Ovary (tissue), 9 donors: ENCODE results near the gene SREK1IP1. TPM values are rescaled to one million over a fixed set of nuclear protein-coding genes. Genes with fewer than 3 reads are reported as not detected.

Experiments
- DNase-seq, 5 donors: peaks; one replicate each; pipeline ENCODE4 v3.0.0-alpha.2; 2019 to 2020
- H3K27ac ChIP-seq, 2 donors: fragments of 200-600 bp; one replicate each; pipeline versions ENCODE4 v1.5.1 to v1.8.0; 2019 to 2022
- H3K27me3 ChIP-seq: fragments of 200-600 bp; one replicate; pipeline ENCODE4 v1.8.0; 2022
- H3K36me3 ChIP-seq: fragments of 200-600 bp; sonication (generic); one replicate; pipeline ENCODE4 v1.5.1; 2019
- H3K4me1 ChIP-seq: one replicate; pipeline ENCODE4 v1.8.1; 2013; ENCODE audit warnings: mild to moderate bottlenecking, moderate library complexity; ENCODE audit not compliant: insufficient read depth
- H3K4me3 ChIP-seq: fragments of 200-600 bp; sonication (generic); one replicate; pipeline ENCODE4 v1.5.1; 2017
- H3K9me3 ChIP-seq, 2 donors: fragments of 200-600 bp in 1 of 2; sonication (generic) in 1 of 2; one replicate each; pipeline versions ENCODE4 v1.5.1 to v1.8.1; 2013 to 2019; ENCODE audit warnings: mild to moderate bottlenecking in 1 of 2, moderate library complexity in 1 of 2
- CTCF ChIP-seq, 3 donors: fragments of 450-650 bp in 2 of 3; fragments of 200-600 bp in 1 of 3; IDR thresholded peaks; one replicate each; pipeline versions ENCODE4 v1.5.1 to v1.8.0; 2016 to 2022; ENCODE audit warnings: antibody characterized with exemption in 3 of 3, mild to moderate bottlenecking in 1 of 3
- EP300 ChIP-seq: sonication (generic); formaldehyde crosslinking; IDR thresholded peaks from one replicate; pipeline ENCODE4 v1.6.1; 2017; ENCODE audit warnings: antibody characterized with exemption
- POLR2A ChIP-seq: fragments of 450-650 bp; IDR thresholded peaks from one replicate; pipeline ENCODE4 v1.6.1; 2017; ENCODE audit warnings: antibody characterized with exemption, mild to moderate bottlenecking, moderate library complexity
- WGBS, 3 donors: extraction: QIAGEN DNeasy Blood & Tissue Kit in 1 of 3; methylation state at CpG; one replicate each; pipeline versions ENCODE4 v1.1.5 to v1.1.7; 2013 to 2017; 5-methylcytosine and 5-hydroxymethylcytosine counted together
- intact Hi-C, 4 donors: fragments of 100-400 bp; cut with DNase I; formaldehyde crosslinking; loops; one replicate each; pipeline versions ENCODE4 v1.11.0 to v1.15.1; 2022 to 2023
- polyA plus RNA-seq, 2 donors: library from polyadenylated mRNA; stranded (reverse); fragments of 200-250 nt in 1 of 2; fragments of 350-450 nt in 1 of 2; fragmentation: Illumina TruSeq in 1 of 2; extraction: RNeasy Lipid Tissue Mini Kit (QIAGEN cat#74804) in 1 of 2; gene quantifications; one replicate each; pipeline ENCODE4 v1.2.3, GENCODE V29; 2013 to 2014
- total RNA-seq, 7 donors: library from RNA; depleted of rRNA in 2 of 7; stranded (reverse); fragments of >200 nt in 2 of 7; fragmentation: NEBNext Ultra II Directional in 3 of 7; extraction: Animal tissue kit (Norgen Biotek cat#: 25700) in 3 of 7; gene quantifications; one replicate each; pipeline versions ENCODE4 v1.1.0 to v1.2.4, GENCODE V29; 2016 to 2023
- donor health status: DM: no; HTN: no; CAD: no; lungs with moderate emphysema.
- donor health status: DM: no; HTN: no; CAD: no.
- donor health status: Bipolar disorder and iron deficiency.
- donor health status: DM: yes; HTN: yes; CAD: no.
- donor health status: DM: no; HTN: no; CAD: no.
- donor health status: DM: yes; HTN: yes; CAD: no.

SREK1IP1 gene
- total and polyA plus RNA-seq, 9 donors: 6.1 to 18.9 (median 12.3) TPM

GRCh38 chr5:64807520-64807919, 39.0 kb upstream of the SREK1IP1 start:
- intact Hi-C loops: no loop called here
- H3K9me3 ChIP-seq: no peaks in the 10 kb centered on the region
- no peak overlapping the region for H3K27ac ChIP-seq
- DNase-seq: no peak
- H3K36me3 ChIP-seq: no peaks in the 10 kb centered on the region
- TF ChIP-seq CTCF (IDR thresholded peaks at IDR 0.05): no peak
- TF ChIP-seq EP300: no peak
- no peak for TF ChIP-seq POLR2A
- no peaks in the 10 kb centered on the region for H3K27me3 ChIP-seq
- WGBS, 3 donors: 91 to 92% (median 92%) methylated on average over 5 of the region's 5 CpGs
- H3K4me3 ChIP-seq: no peak overlapping the region
- no peaks in the 10 kb centered on the region for H3K4me1 ChIP-seq

- DNase-seq: no peak
Measured at GRCh38 chr5:64806537-64806936, 38.0 kb upstream of the SREK1IP1 start.

GRCh38 chr5:64800926-64801325, 32.4 kb upstream of the SREK1IP1 start:
- no peak for TF ChIP-seq CTCF (IDR thresholded peaks at IDR 0.05)
- no peak for TF ChIP-seq POLR2A
- no peaks in the 10 kb centered on the region for H3K27me3 ChIP-seq
- H3K4me1 ChIP-seq: no peaks in the 10 kb centered on the region
- no peaks in the 10 kb centered on the region for H3K9me3 ChIP-seq
- H3K36me3 ChIP-seq: no peaks in the 10 kb centered on the region
- no peak for DNase-seq
- no peak overlapping the region for H3K27ac ChIP-seq
- intact Hi-C loops: no loop called here
- WGBS, 3 donors: 94 to 96% (median 95%) methylated on average over 2 of the region's 2 CpGs
- H3K4me3 ChIP-seq: no peak overlapping the region

More at GRCh38 chr5:64806537-64806936, 38.0 kb upstream of the SREK1IP1 start:
- Histone ChIP-seq H3K27me3 (no peaks in the 10 kb centered on the region), H3K4me3 (no peak overlapping the region), H3K36me3 (no peaks in the 10 kb centered on the region), H3K27ac (no peak overlapping the region), H3K4me1 (no peaks in the 10 kb centered on the region), H3K9me3 (no peaks in the 10 kb centered on the region)
- intact Hi-C loops: no loop called here
- 68 to 73% (median 70%) methylated on average over 2 of the region's 2 CpGs for WGBS, 3 donors
- no peak for TF ChIP-seq EP300
- TF ChIP-seq CTCF (IDR thresholded peaks at IDR 0.05): no peak
- TF ChIP-seq POLR2A: no peak

GRCh38 chr5:64796301-64796700, 27.8 kb upstream of the SREK1IP1 start:
- Histone ChIP-seq H3K27me3 (no peaks in the 10 kb centered on the region), H3K4me3 (no peak overlapping the region), H3K36me3 (no peaks in the 10 kb centered on the region), H3K4me1 (peaks cover 2% of the 10 kb centered on the region), H3K9me3 (no peaks in the 10 kb centered on the region), H3K27ac (no peak overlapping the region)
- intact Hi-C loops: no loop called here
- TF ChIP-seq CTCF (IDR thresholded peaks at IDR 0.05) (no peak), EP300 (no peak), POLR2A (no peak)
- no peak for DNase-seq
